HG02981 (cell line): Measurements from ENCODE around the gene COA7.

ENCODE experiments used
- ATAC-seq: cut with Tn5 transposase; IDR thresholded peaks from one replicate; pipeline ENCODE4 v1.9.1; 2021; ENCODE audit warnings: mild to moderate bottlenecking, moderate library complexity; ENCODE audit not compliant: unreplicated experiment

The COA7 gene

DNA sequence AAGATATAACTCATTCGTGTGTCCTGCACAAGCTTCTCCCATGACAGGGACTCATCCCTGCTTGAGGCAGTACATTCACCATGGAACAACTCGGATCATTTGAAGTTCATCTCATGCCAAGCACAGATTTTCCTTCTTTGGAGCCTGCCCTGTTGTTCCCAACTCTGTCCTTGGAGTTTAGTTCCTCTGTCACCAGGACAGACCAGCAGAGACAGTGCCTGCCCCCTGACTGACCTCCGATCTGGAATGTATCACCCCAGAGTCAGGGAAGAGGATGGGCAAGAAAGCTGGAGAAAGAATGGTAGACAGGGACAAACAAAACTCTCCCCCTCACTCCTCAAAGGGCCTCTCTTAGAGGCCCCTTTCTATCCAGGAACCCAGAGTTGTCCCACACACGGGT, 60.2 kb downstream of the COA7 start:
- no peak for ATAC-seq

DNA sequence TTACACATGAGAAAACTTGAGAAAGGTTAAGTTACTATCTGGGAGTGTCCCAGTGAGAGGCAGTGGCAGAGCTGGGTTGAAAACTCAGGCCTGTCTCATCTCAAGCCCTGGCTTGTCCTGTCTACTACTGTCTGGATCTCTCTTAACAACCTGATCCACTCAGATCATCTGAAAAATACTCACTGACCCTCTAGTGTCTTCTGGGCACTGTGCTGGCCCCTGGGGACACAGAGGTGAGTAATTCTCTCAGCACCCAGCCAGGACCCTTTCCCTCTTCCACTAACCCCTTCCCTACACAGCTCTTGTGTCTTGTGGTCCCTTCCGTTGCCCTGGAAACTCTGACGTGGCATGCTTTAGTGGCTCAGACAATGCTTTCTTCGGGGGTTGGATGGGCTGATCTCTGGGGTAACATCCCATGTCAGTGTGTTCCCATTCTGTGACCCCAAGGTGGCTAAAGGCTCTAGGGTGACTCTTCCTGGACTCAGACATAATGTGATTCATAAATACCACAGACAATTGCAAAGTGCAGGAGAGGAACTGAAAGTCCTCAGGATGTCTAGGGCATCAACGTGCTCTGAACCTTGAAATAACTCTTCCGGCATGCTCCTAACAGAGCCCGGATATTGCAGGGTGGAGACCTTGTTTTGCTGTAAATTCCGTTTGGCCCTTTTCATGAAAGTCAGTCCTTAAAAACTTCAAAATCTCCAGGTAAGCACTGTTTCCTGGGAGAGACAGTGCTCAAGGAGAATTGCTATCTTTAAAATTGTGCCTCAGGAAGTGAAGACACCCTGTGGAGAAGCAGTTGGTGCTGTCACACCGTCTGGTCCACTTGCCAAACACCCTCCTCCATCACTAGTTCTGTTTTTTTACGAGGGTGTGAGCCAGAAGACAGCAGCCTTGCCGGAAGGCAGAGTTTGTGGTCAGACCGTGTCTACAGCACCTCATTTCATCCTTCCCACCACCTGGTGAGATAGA, 61.1 kb downstream of the COA7 start:
- peak; percentile 80 for ATAC-seq

DNA sequence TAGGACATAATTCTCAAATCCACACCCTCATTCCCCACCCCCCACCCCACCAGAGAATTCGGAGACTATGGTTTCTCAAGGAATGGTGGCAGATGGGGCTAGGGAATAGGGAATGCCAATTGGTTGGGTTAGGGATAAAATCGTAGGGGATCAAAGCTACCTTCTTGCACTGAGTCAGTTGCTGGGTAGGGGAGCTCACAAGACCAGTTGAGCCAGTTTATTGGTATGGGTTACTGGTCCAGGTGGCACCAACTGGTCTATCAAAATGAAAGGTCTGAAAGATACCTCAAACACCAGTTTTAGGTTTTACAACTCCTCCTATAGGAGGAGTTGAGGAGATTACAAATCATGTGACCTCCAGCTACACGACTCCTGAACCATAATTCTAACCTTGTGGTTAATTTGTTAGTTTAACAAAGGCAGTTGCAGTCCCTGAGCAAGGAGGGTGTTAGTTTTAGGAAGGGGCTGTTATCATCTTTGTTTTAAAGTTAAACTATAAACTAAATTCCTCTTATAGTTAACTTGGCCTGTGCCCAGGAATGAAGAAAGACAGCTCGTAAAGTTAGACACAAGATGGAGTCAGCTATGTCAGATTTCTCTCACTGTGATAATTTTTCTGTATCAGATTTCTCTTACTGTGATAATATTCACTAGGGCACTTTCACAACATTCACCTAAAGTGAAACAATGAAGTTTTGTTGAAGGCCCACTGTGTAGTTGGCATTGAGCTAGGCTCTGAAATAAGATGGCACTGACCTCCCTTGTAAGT, 62.6 kb downstream of the COA7 start:
- ATAC-seq: no peak
